ENCODE measurements around the gene MAPK1. TPM values are rescaled to one million over a fixed set of nuclear protein-coding genes. Genes with fewer than 3 reads are reported as not detected.
"Not testable (repeated sequence)": the region's sequence is repeated elsewhere in the genome, so short reads cannot be mapped to it uniquely, and the experiment has no call there.

Gene MAPK1
- total RNA-seq, 1 donor from 2014 or later: 150 TPM

DNA sequence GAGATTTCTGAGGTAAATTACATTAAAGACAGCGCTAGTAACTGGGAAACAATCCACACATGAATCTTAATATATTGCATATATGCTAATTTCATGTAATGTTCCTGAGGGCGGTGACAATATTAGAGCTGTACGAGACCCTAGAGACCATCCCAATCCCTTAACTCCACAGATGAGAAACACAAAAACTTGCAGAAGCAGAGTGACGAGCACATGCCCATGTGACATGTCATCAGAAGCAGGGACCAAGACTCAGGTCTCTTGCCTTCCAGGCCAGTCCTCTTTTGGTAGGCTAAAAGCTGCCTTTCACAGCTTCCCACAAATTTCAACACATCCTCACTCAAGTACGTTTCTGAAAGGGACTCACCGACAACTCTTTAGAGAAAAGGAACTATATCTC is 11.8 kb downstream of the MAPK1 start:
- peaks cover 32% of the 10 kb centered on the region for H3K36me3 Mint-ChIP-seq (ENCODE audit: low read depth)
- DNase-seq (ENCODE audit: low spot score): no peak
- peaks cover 40% of the 10 kb centered on the region for H3K4me1 Mint-ChIP-seq (ENCODE audit: low read depth)
- intact Hi-C loops (cut with micrococcal nuclease): no loop called here
- no peak overlapping the region for H3K4me3 Mint-ChIP-seq (ENCODE audit: low read depth)
- H3K9me3 Mint-ChIP-seq: no peaks in the 10 kb centered on the region
- H3K27ac Mint-ChIP-seq: no peak overlapping the region
- H3K27me3 Mint-ChIP-seq (ENCODE audit: low read depth): no peaks in the 10 kb centered on the region

GRCh38 chr22:21850660-21851059 is 16.8 kb downstream of the MAPK1 start:
- H3K27me3 Mint-ChIP-seq (ENCODE audit: low read depth): no peaks in the 10 kb centered on the region
- intact Hi-C loops (cut with micrococcal nuclease): no loop called here
- H3K9me3 Mint-ChIP-seq: no peaks in the 10 kb centered on the region
- no peak overlapping the region for H3K27ac Mint-ChIP-seq
- H3K36me3 Mint-ChIP-seq (ENCODE audit: low read depth): peaks cover 27% of the 10 kb centered on the region
- no peak overlapping the region for H3K4me3 Mint-ChIP-seq (ENCODE audit: low read depth)
- DNase-seq (ENCODE audit: low spot score): no peak
- H3K4me1 Mint-ChIP-seq (ENCODE audit: low read depth): peaks cover 18% of the 10 kb centered on the region

- Mint-ChIP-seq H3K27me3 (ENCODE audit: low read depth) (no peaks in the 10 kb centered on the region), H3K36me3 (ENCODE audit: low read depth) (peaks cover 27% of the 10 kb centered on the region), H3K4me3 (ENCODE audit: low read depth) (no peak overlapping the region), H3K4me1 (ENCODE audit: low read depth) (peaks cover 20% of the 10 kb centered on the region), H3K9me3 (no peaks in the 10 kb centered on the region), H3K27ac (no peak overlapping the region)
- no peak for DNase-seq (ENCODE audit: low spot score)
- intact Hi-C loops (cut with micrococcal nuclease): no loop called here
Observed at GRCh38 chr22:21849489-21849888, 18.0 kb downstream of the MAPK1 start.

GRCh38 chr22:21848057-21848456 is 19.4 kb downstream of the MAPK1 start:
- H3K9me3 Mint-ChIP-seq; intact Hi-C loops (cut with micrococcal nuclease); DNase-seq (ENCODE audit: low spot score); H3K27me3 Mint-ChIP-seq (ENCODE audit: low read depth); H3K27ac Mint-ChIP-seq; H3K4me3 Mint-ChIP-seq (ENCODE audit: low read depth): not testable (repeated sequence)
- Mint-ChIP-seq H3K36me3 (ENCODE audit: low read depth) (peaks cover 28% of the 10 kb centered on the region), H3K4me1 (ENCODE audit: low read depth) (peaks cover 24% of the 10 kb centered on the region)

- Mint-ChIP-seq H3K27ac (no peak overlapping the region), H3K36me3 (ENCODE audit: low read depth) (peaks cover 19% of the 10 kb centered on the region), H3K9me3 (no peaks in the 10 kb centered on the region), H3K4me1 (ENCODE audit: low read depth) (peaks cover 23% of the 10 kb centered on the region), H3K4me3 (ENCODE audit: low read depth) (no peak overlapping the region), H3K27me3 (ENCODE audit: low read depth) (no peaks in the 10 kb centered on the region)
- no peak for DNase-seq (ENCODE audit: low spot score)
- intact Hi-C loops (cut with micrococcal nuclease): no loop called here
Observed at GRCh38 chr22:21845558-21846453, 21.6 kb downstream of the MAPK1 start.

GRCh38 chr22:21842946-21843345 is 24.5 kb downstream of the MAPK1 start:
- intact Hi-C loops (cut with micrococcal nuclease): no loop called here
- Mint-ChIP-seq H3K36me3 (ENCODE audit: low read depth) (peaks cover 11% of the 10 kb centered on the region), H3K9me3 (no peaks in the 10 kb centered on the region), H3K27me3 (ENCODE audit: low read depth) (no peaks in the 10 kb centered on the region), H3K27ac (no peak overlapping the region), H3K4me3 (ENCODE audit: low read depth) (no peak overlapping the region), H3K4me1 (ENCODE audit: low read depth) (peaks cover 26% of the 10 kb centered on the region)
- no peak for DNase-seq (ENCODE audit: low spot score)

DNA sequence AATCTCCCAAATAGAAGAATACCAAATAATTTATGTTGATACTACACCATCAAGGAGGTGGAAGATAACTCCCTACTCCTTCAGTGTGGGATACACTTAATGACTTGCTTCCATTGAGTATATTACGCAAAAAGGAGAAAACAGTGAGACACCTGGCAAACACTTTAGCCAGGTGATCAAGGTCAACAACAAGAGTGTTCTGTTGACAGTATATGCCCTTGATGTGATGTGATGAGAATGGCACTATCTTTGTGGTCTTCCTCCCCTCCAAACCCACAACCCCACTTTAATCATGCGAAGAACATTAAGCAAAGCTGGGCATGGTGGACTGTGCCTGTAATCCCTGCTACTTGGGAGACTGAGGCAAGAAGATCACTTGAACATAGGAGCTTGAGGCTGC is 26.0 kb downstream of the MAPK1 start:
- Mint-ChIP-seq H3K4me1 (ENCODE audit: low read depth) (peaks cover 31% of the 10 kb centered on the region), H3K27ac (no peak overlapping the region), H3K9me3 (no peaks in the 10 kb centered on the region), H3K27me3 (ENCODE audit: low read depth) (no peaks in the 10 kb centered on the region), H3K4me3 (ENCODE audit: low read depth) (no peak overlapping the region), H3K36me3 (ENCODE audit: low read depth) (peaks cover 17% of the 10 kb centered on the region)
- intact Hi-C loops (cut with micrococcal nuclease): no loop called here
- DNase-seq (ENCODE audit: low spot score): no peak

DNA sequence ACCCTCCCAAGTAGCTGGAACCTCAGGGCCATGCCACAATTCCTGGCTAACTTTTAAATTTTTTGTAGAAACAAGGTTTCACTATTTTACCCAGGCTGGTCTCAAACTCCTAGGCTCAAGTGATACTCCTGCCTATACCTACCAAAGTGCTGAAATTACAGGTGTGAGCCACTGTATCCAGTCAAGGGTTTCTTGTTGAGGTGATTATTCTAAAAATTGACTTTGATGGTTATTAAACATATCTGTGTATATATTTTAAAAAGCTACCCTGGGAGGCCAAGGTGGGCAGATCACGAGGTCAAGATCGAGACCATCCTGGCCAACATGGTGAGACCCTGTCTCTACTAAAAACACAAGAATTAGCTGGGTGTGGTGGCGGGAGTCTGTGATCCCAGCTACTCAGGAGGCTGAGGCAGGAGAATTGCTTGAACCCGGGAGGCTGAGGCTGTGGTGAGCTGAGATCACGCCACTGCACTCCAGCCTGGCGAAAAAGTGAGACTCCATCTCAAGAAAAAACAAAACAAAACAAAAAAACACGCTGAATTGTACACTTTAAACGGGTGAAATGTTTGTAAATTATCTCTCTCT is 27.1 kb downstream of the MAPK1 start:
- no peak for DNase-seq (ENCODE audit: low spot score)
- H3K27me3 Mint-ChIP-seq (ENCODE audit: low read depth): no peaks in the 10 kb centered on the region
- H3K36me3 Mint-ChIP-seq (ENCODE audit: low read depth): peaks cover 17% of the 10 kb centered on the region
- intact Hi-C loops (cut with micrococcal nuclease): no loop called here
- no peaks in the 10 kb centered on the region for H3K9me3 Mint-ChIP-seq
- peaks cover 27% of the 10 kb centered on the region for H3K4me1 Mint-ChIP-seq (ENCODE audit: low read depth)
- H3K4me3 Mint-ChIP-seq (ENCODE audit: low read depth): no peak overlapping the region
- no peak overlapping the region for H3K27ac Mint-ChIP-seq

- Mint-ChIP-seq H3K27me3 (ENCODE audit: low read depth) (no peaks in the 10 kb centered on the region), H3K4me3 (ENCODE audit: low read depth) (no peak overlapping the region), H3K9me3 (no peaks in the 10 kb centered on the region), H3K27ac (no peak overlapping the region), H3K36me3 (ENCODE audit: low read depth) (peaks cover 17% of the 10 kb centered on the region), H3K4me1 (ENCODE audit: low read depth) (peaks cover 27% of the 10 kb centered on the region)
- intact Hi-C loops (cut with micrococcal nuclease): no loop called here
- DNase-seq (ENCODE audit: low spot score): no peak
Observed at GRCh38 chr22:21839765-21840140, 27.7 kb downstream of the MAPK1 start.

GRCh38 chr22:21839104-21839764 is 28.2 kb downstream of the MAPK1 start:
- H3K4me3 Mint-ChIP-seq (ENCODE audit: low read depth); H3K27me3 Mint-ChIP-seq (ENCODE audit: low read depth); H3K9me3 Mint-ChIP-seq; H3K27ac Mint-ChIP-seq; intact Hi-C loops (cut with micrococcal nuclease); DNase-seq (ENCODE audit: low spot score): not testable (repeated sequence)
- Mint-ChIP-seq H3K36me3 (ENCODE audit: low read depth) (peaks cover 21% of the 10 kb centered on the region), H3K4me1 (ENCODE audit: low read depth) (peaks cover 26% of the 10 kb centered on the region)

- no peaks in the 10 kb centered on the region for H3K9me3 Mint-ChIP-seq
- DNase-seq (ENCODE audit: low spot score): no peak
- H3K4me3 Mint-ChIP-seq (ENCODE audit: low read depth): no peak overlapping the region
- intact Hi-C loops (cut with micrococcal nuclease): no loop called here
- no peak overlapping the region for H3K27ac Mint-ChIP-seq
- H3K4me1 Mint-ChIP-seq (ENCODE audit: low read depth): peaks cover 27% of the 10 kb centered on the region
- H3K36me3 Mint-ChIP-seq (ENCODE audit: low read depth): peaks cover 19% of the 10 kb centered on the region
- H3K27me3 Mint-ChIP-seq (ENCODE audit: low read depth): no peaks in the 10 kb centered on the region
Observed at GRCh38 chr22:21837248-21837979, 30.0 kb downstream of the MAPK1 start.

- H3K36me3 Mint-ChIP-seq (ENCODE audit: low read depth): peaks cover 19% of the 10 kb centered on the region
- DNase-seq (ENCODE audit: low spot score); H3K27ac Mint-ChIP-seq; H3K4me3 Mint-ChIP-seq (ENCODE audit: low read depth); intact Hi-C loops (cut with micrococcal nuclease); H3K9me3 Mint-ChIP-seq; H3K27me3 Mint-ChIP-seq (ENCODE audit: low read depth): not testable (repeated sequence)
- peaks cover 27% of the 10 kb centered on the region for H3K4me1 Mint-ChIP-seq (ENCODE audit: low read depth)
Observed at GRCh38 chr22:21836486-21836885, 31.0 kb downstream of the MAPK1 start.
